ENCODE data around the gene TTYH2.

The TTYH2 gene

GRCh38 chr17:74222399-74222798, 9.0 kb downstream of the TTYH2 start:
- no peak for TF ChIP-seq CTCF (IDR thresholded peaks at IDR 0.05)
- Histone ChIP-seq H3K4me1 (ENCODE audit: control insufficient read depth in 1 of 2, insufficient read depth in 1 of 2, low read depth in 1 of 2, low read length in 1 of 2) (no peaks in the 10 kb centered on the region), H3K4me3 (ENCODE audit: low read depth in 1 of 2, low read length in 1 of 2) (no peak overlapping the region), H3K9me3 (no peaks in the 10 kb centered on the region), H3K27ac (no peak overlapping the region), H3K36me3 (no peaks in the 10 kb centered on the region), H3K27me3 (no peaks in the 10 kb centered on the region)

- no peak for TF ChIP-seq CTCF (IDR thresholded peaks at IDR 0.05)
- no peaks in the 10 kb centered on the region for H3K27me3 ChIP-seq
- H3K4me1 ChIP-seq (ENCODE audit: control insufficient read depth in 1 of 2, insufficient read depth in 1 of 2, low read depth in 1 of 2, low read length in 1 of 2): no peaks in the 10 kb centered on the region
- H3K4me3 ChIP-seq (ENCODE audit: low read depth in 1 of 2, low read length in 1 of 2): no peak overlapping the region
- H3K27ac ChIP-seq: no peak overlapping the region
- no peaks in the 10 kb centered on the region for H3K36me3 ChIP-seq
- no peaks in the 10 kb centered on the region for H3K9me3 ChIP-seq
Observed at GRCh38 chr17:74223901-74224300, 10.5 kb downstream of the TTYH2 start.

DNA sequence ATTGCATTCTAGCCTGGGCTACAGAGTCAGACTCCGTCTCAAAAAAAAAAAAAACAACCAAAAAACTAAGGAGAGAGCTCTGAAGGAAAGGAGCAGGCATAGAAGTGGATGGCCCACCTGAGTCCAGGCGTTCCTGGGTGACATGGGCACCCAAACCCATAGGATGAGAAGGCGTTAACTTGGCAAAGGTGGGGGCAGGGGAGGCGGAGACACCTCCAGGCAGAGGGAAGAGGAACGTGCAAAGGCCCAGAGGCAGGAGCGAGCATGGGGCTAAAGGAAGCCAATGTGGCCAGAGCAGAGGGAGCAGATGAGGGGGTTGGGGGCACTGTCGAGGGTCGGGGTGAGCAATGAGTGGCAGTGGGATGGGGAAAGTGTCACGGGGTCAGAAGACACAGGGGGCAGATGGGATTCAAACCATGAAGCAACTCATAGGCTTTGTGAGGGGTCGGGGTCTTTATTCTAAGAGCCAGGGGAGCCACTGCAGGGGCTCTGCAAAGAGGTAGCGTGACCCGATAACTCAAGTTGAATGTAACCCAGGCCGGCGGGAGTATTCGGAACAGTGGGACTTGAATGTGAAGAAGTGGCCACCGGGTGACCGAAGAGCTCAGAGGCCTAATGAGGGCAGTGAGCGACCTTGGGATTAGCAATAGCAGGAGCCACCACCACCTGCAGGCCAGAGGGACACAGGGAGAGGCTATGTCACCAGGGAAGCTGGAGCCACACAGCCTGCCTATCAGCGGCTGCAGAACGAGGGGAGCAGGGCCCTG, 11.8 kb downstream of the TTYH2 start:
- no peaks in the 10 kb centered on the region for H3K27me3 ChIP-seq
- no peaks in the 10 kb centered on the region for H3K36me3 ChIP-seq
- H3K4me1 ChIP-seq (ENCODE audit: control insufficient read depth in 1 of 2, insufficient read depth in 1 of 2, low read depth in 1 of 2, low read length in 1 of 2): no peaks in the 10 kb centered on the region
- no peak overlapping the region for H3K27ac ChIP-seq
- no peak overlapping the region for H3K4me3 ChIP-seq (ENCODE audit: low read depth in 1 of 2, low read length in 1 of 2)
- H3K9me3 ChIP-seq: no peaks in the 10 kb centered on the region
- no peak for TF ChIP-seq CTCF (IDR thresholded peaks at IDR 0.05)

GRCh38 chr17:74226252-74226651, 12.9 kb downstream of the TTYH2 start:
- Histone ChIP-seq H3K4me1 (ENCODE audit: control insufficient read depth in 1 of 2, insufficient read depth in 1 of 2, low read depth in 1 of 2, low read length in 1 of 2) (no peaks in the 10 kb centered on the region), H3K4me3 (ENCODE audit: low read depth in 1 of 2, low read length in 1 of 2) (no peak overlapping the region), H3K27me3 (no peaks in the 10 kb centered on the region), H3K9me3 (no peaks in the 10 kb centered on the region), H3K36me3 (no peaks in the 10 kb centered on the region), H3K27ac (no peak overlapping the region)
- TF ChIP-seq CTCF (IDR thresholded peaks at IDR 0.05): no peak

DNA sequence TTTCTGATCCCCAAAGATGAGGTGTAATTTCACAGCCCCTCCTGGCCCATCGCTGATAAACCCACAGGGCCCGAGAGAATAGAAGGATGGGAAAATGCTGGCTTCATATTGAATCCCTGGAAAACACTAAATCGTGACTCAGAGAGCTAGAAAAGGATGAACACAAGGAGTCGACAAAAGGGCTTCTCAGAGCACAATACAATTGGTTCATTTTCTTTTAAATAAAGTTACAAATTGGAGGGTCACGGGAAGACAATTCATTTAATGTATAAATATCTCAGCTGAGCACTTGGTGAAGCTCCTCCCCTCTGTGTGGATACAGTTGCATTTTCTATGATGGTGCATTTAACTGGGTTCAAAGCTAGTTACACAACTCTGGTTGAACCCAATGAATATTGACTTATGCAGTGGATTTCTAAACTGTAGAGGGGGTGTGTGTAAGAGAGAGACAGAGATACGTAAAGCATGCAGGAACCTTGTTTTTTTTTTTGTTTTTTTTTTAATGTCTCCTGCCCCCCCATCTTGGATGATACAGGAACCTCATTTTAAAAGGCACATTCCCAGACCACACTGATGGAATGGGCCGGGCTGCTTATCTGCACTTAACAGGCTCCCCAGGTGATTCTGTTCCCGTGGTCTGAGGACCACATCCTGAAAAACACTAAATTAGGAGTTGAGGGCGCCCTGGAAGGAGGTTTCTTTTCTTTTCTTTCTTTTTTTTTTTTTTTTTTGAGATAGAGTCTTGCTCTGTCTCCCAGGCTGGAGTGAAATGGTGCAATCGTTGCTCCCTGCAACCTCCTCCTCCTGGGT, 14.1 kb downstream of the TTYH2 start:
- Histone ChIP-seq H3K27ac (no peak overlapping the region), H3K27me3 (no peaks in the 10 kb centered on the region), H3K4me3 (ENCODE audit: low read depth in 1 of 2, low read length in 1 of 2) (no peak overlapping the region), H3K4me1 (ENCODE audit: control insufficient read depth in 1 of 2, insufficient read depth in 1 of 2, low read depth in 1 of 2, low read length in 1 of 2) (no peaks in the 10 kb centered on the region), H3K9me3 (no peaks in the 10 kb centered on the region), H3K36me3 (no peaks in the 10 kb centered on the region)
- no peak for TF ChIP-seq CTCF (IDR thresholded peaks at IDR 0.05)

Measured in neutrophil (primary cell).